ENCODE data around the gene AANAT. TPM values are rescaled to one million over a fixed set of nuclear protein-coding genes. Genes with fewer than 3 reads are reported as not detected.

The AANAT gene
- total and polyA plus RNA-seq, 2 donors, result 0.14 TPM; not detected in 1

DNA sequence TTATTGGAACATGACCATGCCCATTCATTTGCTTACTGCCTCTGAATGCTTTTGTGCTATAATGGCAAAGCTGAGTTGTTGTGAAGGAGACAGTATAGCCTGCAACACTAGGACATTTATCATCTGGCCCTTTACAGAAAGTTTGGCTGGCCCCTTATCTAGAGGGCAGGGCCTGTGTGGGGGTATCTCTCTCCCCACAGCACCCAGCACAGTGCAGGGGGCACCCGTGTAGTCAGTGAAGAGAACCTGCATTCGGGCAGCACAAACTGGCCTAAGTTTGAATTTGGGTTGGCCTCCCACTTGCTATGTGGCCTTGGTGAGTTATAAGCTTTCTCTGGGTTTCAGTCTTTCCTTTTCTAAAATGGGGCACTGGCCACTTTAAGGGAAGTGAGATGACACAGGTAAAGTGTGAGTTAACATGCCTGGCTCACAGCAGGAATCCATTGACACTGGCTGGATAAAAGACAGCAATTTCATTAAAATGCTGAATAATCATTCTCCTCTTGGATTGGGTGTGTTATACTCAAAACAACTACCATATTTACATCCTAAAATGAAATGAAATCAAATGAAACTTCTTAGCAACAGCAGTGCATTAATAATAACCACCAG is 26.5 kb upstream of the AANAT start:
- no peak overlapping the region for H3K27ac ChIP-seq (ENCODE audit: low read depth in 1 of 2, low read length in 1 of 2)
- no peaks in the 10 kb centered on the region for H3K27me3 ChIP-seq (ENCODE audit: control insufficient read depth in 2 of 2, insufficient read depth in 1 of 2, low read length in 1 of 2)
- H3K36me3 ChIP-seq (ENCODE audit: control insufficient read depth in 2 of 2, insufficient read depth in 2 of 2, low read length in 1 of 2), result peaks cover 0 to 2% of the 10 kb centered on the region in 2 donors
- no peak for DNase-seq (ENCODE audit: low read depth in 6 of 9, low spot score in 9 of 9)
- H3K9me3 ChIP-seq (ENCODE audit: control insufficient read depth in 2 of 2, insufficient read depth in 1 of 2, low read length in 1 of 2), result no peaks in the 10 kb centered on the region
- WGBS, result 95% methylated on average over 2 of the region's 2 CpGs
- H3K4me1 ChIP-seq (ENCODE audit: control insufficient read depth in 2 of 2, insufficient read depth in 2 of 2, low read length in 2 of 2), result peaks cover 0 to 6% of the 10 kb centered on the region in 2 donors
- no peak overlapping the region for H3K4me3 ChIP-seq (ENCODE audit: low read length in 2 of 2)

DNA sequence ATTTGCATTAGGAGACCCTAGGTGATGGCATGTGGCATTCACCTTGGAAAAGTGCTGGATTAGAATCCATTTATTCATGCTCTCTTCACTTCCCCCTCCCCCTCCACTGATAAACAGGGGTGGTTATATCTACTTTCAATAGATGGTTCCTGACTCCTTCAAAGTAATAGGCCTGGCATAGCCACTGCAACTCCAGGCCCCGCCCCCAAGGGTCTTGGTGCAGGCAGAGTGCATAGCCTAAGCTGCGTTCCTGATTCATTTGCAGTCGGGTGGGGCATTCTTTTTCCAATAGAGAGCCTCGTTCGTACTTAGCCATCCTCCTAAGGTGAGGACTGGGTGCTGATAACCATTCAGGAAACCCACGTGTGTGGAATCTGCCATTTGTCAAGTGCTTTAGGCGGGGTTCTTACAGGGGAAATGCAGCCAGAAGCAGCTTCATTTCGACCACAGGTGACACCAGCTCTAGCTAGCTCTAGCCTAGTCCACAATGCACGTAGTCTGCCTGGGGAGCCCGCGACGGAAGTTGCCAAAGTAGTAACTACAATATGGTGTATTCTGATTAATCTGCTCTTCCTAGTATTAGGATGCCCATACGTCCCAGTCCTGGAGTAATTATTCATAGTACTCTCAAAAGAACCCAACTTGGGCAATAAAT is 25.6 kb upstream of the AANAT start:
- 82% methylated on average over 13 of the region's 13 CpGs for WGBS
- Histone ChIP-seq H3K36me3 (ENCODE audit: control insufficient read depth in 2 of 2, insufficient read depth in 2 of 2, low read length in 1 of 2) (peaks cover 0 to 2% of the 10 kb centered on the region in 2 donors), H3K4me1 (ENCODE audit: control insufficient read depth in 2 of 2, insufficient read depth in 2 of 2, low read length in 2 of 2) (peaks cover 0 to 11% of the 10 kb centered on the region in 2 donors), H3K27ac (ENCODE audit: low read depth in 1 of 2, low read length in 1 of 2) (no peak overlapping the region), H3K27me3 (ENCODE audit: control insufficient read depth in 2 of 2, insufficient read depth in 1 of 2, low read length in 1 of 2) (no peaks in the 10 kb centered on the region), H3K9me3 (ENCODE audit: control insufficient read depth in 2 of 2, insufficient read depth in 1 of 2, low read length in 1 of 2) (no peaks in the 10 kb centered on the region), H3K4me3 (ENCODE audit: low read length in 2 of 2) (no peak overlapping the region)
- no peak for DNase-seq (ENCODE audit: low read depth in 6 of 9, low spot score in 9 of 9)

DNA sequence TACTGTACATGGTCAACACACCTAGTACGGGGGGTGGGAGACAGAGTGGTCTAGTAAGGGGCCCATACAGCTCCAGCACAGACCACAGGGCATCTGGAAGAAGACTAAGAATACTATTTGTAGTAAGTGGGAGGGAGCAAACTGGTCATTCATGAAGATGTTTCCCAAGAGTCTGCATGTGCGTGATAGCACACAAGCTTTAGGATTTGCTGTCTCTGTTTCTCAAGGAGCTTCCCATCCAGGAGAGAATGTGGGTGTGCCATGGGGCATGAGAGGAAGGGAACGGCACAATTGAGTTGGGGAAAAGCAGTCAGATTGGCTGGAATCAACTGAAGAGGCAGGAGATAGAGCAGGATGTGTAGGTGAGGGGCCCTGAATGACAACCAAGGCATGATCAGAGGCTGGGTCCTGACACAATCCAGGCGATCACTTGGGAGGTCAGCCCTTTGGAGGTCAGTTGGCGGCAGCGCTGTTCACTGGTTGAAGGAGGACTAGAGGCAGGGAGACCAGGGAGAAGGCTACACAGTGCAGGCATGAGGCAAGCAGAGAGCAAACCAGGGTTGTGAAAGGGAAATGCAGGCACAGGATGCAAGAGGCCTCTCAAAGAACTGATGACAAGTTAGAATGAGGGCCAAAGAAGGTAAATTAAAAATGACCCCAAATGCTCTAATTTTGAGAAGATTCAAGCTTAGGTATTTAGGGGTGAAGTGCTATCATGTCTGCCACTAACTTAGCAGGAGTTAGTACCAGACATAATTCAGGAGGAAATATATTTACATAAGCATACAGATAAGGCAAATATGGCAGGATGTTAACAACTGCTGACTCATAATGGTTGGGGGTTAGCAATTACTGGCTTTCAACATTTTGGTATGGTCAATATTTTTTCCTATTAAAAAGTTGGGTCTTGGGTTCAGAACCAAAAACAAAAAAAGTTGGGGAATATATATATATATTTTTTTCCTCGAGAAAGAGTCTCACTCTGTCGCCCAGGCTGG is 24.8 kb upstream of the AANAT start:
- no peak overlapping the region for H3K27ac ChIP-seq (ENCODE audit: low read depth in 1 of 2, low read length in 1 of 2)
- no peaks in the 10 kb centered on the region for H3K27me3 ChIP-seq (ENCODE audit: control insufficient read depth in 2 of 2, insufficient read depth in 1 of 2, low read length in 1 of 2)
- no peak overlapping the region for H3K4me3 ChIP-seq (ENCODE audit: low read length in 2 of 2)
- no peak for DNase-seq (ENCODE audit: low read depth in 6 of 9, low spot score in 9 of 9)
- peaks cover 0 to 11% of the 10 kb centered on the region in 2 donors for H3K4me1 ChIP-seq (ENCODE audit: control insufficient read depth in 2 of 2, insufficient read depth in 2 of 2, low read length in 2 of 2)
- no peaks in the 10 kb centered on the region for H3K9me3 ChIP-seq (ENCODE audit: control insufficient read depth in 2 of 2, insufficient read depth in 1 of 2, low read length in 1 of 2)
- peaks cover 0 to 2% of the 10 kb centered on the region in 2 donors for H3K36me3 ChIP-seq (ENCODE audit: control insufficient read depth in 2 of 2, insufficient read depth in 2 of 2, low read length in 1 of 2)
- 98% methylated on average over 8 of the region's 8 CpGs for WGBS

DNA sequence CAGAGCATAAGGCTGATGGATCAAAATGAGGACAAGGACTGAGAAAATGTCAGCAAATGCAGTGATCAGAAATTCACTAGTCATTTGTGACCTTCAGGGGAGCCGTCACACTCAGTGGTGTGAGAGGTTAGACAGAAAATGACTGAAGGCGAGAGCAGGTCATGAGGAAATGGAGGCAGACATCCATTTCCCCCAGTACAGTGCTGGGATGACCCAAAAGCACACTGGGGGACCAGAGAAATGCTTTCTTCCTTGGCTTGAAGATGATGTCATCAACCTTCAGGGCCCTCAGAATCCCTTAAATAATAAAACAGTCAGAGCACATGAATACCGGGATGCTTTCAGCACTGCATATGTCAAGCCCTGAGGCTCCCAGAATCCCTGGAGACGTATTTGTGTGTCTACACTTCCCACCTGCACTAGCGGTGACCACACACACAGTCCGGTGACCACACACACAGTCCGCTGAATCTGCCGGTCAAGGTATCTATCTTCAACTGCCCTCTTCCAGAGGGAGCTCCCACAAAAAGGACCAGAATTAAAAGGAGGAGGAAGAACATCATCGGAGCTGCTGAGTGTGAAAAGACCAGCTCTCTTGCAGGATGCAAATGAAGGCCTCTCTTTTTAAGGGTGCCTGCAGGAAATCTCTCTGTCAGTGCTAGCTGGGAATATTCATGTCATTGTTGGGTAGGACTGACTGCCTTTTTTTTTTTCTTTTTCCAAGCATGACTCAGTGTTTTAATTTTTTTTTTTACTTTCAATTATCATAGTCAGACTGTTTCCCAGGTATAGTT is 22.7 kb upstream of the AANAT start:
- peaks cover 0 to 2% of the 10 kb centered on the region in 2 donors for H3K36me3 ChIP-seq (ENCODE audit: control insufficient read depth in 2 of 2, insufficient read depth in 2 of 2, low read length in 1 of 2)
- DNase-seq (ENCODE audit: low read depth in 6 of 9, low spot score in 9 of 9), result no peak
- H3K27ac ChIP-seq (ENCODE audit: low read depth in 1 of 2, low read length in 1 of 2), result no peak overlapping the region
- no peak overlapping the region for H3K4me3 ChIP-seq (ENCODE audit: low read length in 2 of 2)
- no peaks in the 10 kb centered on the region for H3K9me3 ChIP-seq (ENCODE audit: control insufficient read depth in 2 of 2, insufficient read depth in 1 of 2, low read length in 1 of 2)
- WGBS, result 88% methylated on average over 9 of the region's 9 CpGs
- no peaks in the 10 kb centered on the region for H3K27me3 ChIP-seq (ENCODE audit: control insufficient read depth in 2 of 2, insufficient read depth in 1 of 2, low read length in 1 of 2)
- peaks cover 0 to 13% of the 10 kb centered on the region in 2 donors for H3K4me1 ChIP-seq (ENCODE audit: control insufficient read depth in 2 of 2, insufficient read depth in 2 of 2, low read length in 2 of 2)

DNA sequence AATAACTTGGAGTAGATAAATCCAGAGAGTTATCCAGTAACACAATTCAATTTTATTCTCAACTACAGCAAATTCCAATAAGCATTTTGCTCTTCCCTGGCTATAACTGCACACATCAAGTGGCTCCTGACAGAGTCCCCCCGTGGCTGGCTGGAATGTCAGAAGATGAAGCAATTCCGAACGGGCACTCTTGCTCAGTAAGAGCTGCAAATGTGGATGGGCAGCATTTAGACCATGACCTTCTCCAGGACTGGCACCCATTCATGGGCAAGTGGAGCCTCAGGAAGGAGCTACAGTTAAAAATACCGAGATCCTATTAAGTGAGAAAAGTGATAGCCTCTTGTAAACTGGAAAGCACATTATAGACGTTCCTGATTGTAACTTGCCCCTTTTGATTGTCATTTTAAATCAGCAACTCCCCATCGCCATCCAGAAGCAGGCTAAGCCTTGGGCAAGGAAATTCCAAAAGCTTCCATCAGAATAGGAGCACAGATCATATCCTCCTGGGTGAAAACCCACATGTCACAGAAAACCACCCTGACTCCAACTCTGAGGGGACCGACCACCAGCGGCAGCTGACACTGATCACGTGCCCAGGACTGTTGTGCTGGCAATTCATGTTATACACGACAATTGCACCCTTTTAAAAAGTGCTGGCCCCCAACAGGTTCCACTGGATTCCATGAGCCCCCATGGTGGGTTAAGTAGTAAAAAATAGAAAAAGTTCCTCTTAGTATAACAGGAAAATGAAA is 21.5 kb upstream of the AANAT start:
- 94% methylated on average over 10 of the region's 10 CpGs for WGBS
- no peak overlapping the region for H3K4me3 ChIP-seq (ENCODE audit: low read length in 2 of 2)
- H3K27ac ChIP-seq (ENCODE audit: low read depth in 1 of 2, low read length in 1 of 2), result no peak overlapping the region
- peaks cover 0 to 2% of the 10 kb centered on the region in 2 donors for H3K36me3 ChIP-seq (ENCODE audit: control insufficient read depth in 2 of 2, insufficient read depth in 2 of 2, low read length in 1 of 2)
- DNase-seq (ENCODE audit: low read depth in 6 of 9, low spot score in 9 of 9), result no peak
- H3K9me3 ChIP-seq (ENCODE audit: control insufficient read depth in 2 of 2, insufficient read depth in 1 of 2, low read length in 1 of 2), result no peaks in the 10 kb centered on the region
- no peaks in the 10 kb centered on the region for H3K27me3 ChIP-seq (ENCODE audit: control insufficient read depth in 2 of 2, insufficient read depth in 1 of 2, low read length in 1 of 2)
- peaks cover 0 to 14% of the 10 kb centered on the region in 2 donors for H3K4me1 ChIP-seq (ENCODE audit: control insufficient read depth in 2 of 2, insufficient read depth in 2 of 2, low read length in 2 of 2)

DNA sequence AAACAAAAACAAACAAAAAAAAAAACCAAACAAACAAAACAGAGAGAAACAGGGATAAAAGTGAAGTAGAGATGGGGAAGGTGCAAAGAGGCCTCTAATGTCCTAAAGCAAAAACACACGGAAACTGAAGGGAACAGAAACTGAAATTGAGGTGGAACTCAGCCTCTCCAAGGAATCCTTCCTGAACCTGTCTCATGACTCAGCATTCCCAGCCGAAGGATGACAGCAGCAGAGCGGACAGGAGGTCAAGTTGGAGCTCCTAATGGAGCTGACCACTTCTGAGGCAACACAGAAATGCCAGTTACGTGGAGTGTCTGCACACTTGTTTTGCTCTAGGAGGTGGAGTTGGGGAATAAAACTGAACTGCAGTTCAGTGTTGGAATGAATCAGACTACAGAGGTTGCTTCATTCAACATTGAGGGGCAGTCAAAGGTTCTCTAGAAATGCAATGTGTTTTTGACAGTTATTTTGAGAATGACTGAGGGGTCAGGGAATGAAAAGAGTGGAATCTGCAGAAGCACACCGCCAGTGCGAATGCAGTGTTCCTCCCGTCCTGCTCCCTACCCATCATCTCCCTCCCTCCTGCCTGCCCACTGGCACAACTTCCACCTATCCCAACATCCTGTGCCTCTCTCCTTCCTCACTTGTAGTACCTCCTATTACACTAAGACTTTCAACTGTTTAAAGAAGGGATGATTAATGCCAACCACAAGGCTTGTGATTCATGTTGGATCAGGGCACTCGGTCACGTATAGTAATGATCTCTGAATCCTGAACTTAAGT is 20.8 kb upstream of the AANAT start:
- H3K27ac ChIP-seq (ENCODE audit: low read depth in 1 of 2, low read length in 1 of 2), result no peak overlapping the region
- WGBS, result 92% methylated on average over 9 of the region's 9 CpGs
- DNase-seq (ENCODE audit: low read depth in 6 of 9, low spot score in 9 of 9), result no peak
- H3K27me3 ChIP-seq (ENCODE audit: control insufficient read depth in 2 of 2, insufficient read depth in 1 of 2, low read length in 1 of 2), result no peaks in the 10 kb centered on the region
- no peaks in the 10 kb centered on the region for H3K9me3 ChIP-seq (ENCODE audit: control insufficient read depth in 2 of 2, insufficient read depth in 1 of 2, low read length in 1 of 2)
- peaks cover 0 to 6% of the 10 kb centered on the region in 2 donors for H3K36me3 ChIP-seq (ENCODE audit: control insufficient read depth in 2 of 2, insufficient read depth in 2 of 2, low read length in 1 of 2)
- peaks cover 4 to 21% of the 10 kb centered on the region in 2 donors for H3K4me1 ChIP-seq (ENCODE audit: control insufficient read depth in 2 of 2, insufficient read depth in 2 of 2, low read length in 2 of 2)
- H3K4me3 ChIP-seq (ENCODE audit: low read length in 2 of 2), result no peak overlapping the region

DNA sequence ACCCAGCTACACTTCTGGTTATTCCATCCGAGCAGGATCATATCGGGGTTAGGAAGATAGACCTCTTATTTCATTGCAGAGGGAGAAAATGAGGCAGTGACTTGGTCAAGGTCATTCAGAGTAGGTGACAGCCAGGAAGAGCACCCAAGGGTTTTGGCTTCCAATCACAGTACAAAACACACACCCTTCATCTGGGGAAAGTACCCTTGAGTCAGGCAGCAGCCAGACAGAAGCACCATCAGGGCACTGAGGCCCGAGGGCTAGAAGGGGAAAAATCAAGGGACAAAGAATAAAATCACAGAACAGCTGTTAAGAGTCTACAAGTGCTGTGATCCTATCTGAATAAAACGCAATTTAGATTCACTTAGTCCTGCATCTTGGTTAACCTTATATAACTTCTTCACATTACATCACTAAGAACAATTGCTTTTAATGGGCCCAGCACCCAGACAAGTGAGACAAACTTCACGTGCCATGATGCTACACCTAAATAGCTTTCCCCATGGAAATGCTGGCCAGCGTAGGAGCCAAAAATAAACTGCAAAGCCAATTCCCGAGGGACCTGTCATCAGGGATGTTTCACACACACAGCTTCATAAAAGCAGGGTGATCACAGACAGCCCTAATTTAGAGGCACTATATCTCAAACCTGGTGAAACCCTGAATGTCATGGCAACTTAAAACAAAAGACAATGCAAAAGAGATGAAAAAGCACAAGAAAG is 19.3 kb upstream of the AANAT start:
- no peak for DNase-seq (ENCODE audit: low read depth in 6 of 9, low spot score in 9 of 9)
- H3K4me1 ChIP-seq (ENCODE audit: control insufficient read depth in 2 of 2, insufficient read depth in 2 of 2, low read length in 2 of 2), result peaks cover 11 to 22% of the 10 kb centered on the region in 2 donors
- no peak overlapping the region for H3K4me3 ChIP-seq (ENCODE audit: low read length in 2 of 2)
- WGBS, result 95% methylated on average over 7 of the region's 7 CpGs
- H3K9me3 ChIP-seq (ENCODE audit: control insufficient read depth in 2 of 2, insufficient read depth in 1 of 2, low read length in 1 of 2), result no peaks in the 10 kb centered on the region
- H3K36me3 ChIP-seq (ENCODE audit: control insufficient read depth in 2 of 2, insufficient read depth in 2 of 2, low read length in 1 of 2), result peaks cover 0 to 6% of the 10 kb centered on the region in 2 donors
- no peak overlapping the region for H3K27ac ChIP-seq (ENCODE audit: low read depth in 1 of 2, low read length in 1 of 2)
- peaks cover 0 to 2% of the 10 kb centered on the region in 2 donors for H3K27me3 ChIP-seq (ENCODE audit: control insufficient read depth in 2 of 2, insufficient read depth in 1 of 2, low read length in 1 of 2)
